GM19099 (cell line): ENCODE data around the gene CFAP97.

ENCODE experiments used
- POLR2A ChIP-seq: IDR thresholded peaks from 3 replicates; pipeline ENCODE4 v1.6.1; 2011; ENCODE audit warnings: low read depth; ENCODE audit not compliant: insufficient read length; ENCODE audit errors: extremely low read depth

Gene CFAP97

DNA sequence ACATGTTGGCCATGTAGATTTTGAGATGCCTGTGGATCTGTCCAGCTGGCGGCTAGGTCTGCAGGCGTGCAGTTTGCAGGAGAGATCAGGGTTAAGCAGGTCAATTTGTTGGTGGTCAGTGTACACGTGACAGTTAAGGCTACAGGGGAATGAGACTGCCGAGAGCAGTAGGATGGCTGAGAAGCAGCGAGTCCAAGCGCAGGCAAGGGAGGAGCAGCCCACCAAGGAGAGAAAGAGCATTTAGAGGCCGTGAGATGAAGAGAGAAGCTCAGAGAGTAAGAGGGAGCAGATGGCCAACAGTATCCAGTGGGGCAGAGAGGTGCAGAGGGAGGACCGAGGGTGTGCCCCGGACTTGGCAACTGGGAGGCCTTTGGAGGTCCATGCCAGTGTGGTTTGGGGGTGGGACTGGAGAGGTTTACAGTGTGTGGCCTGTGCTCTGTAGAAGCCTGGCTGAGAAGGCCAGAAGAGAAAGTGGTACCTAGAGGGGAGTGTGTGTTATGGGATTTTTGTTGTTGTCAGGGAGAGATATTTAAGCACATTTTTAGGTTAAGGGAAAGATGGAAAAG, 24.0 kb upstream of the CFAP97 start:
- no peak for TF ChIP-seq POLR2A

DNA sequence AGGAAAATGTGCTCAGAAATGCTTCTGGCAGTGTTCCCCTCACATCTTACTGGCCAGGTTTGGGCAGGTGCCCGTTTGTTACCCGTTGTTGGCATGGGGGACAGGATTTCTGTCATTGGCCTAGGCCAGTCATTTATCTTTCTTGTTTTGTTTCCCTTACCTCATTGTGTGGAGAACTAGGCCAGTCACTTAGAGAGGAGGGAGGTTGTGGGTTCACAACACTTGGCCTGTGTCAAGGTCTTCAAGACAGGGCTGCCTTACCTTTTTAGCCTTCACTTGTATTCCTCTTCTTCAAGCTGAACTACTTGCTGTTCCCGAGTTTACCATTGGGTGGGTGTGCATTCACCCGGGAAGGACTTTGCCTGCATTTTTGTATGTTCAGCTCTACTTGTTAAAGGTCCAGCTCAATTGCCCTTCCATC, 23.3 kb upstream of the CFAP97 start:
- TF ChIP-seq POLR2A: no peak

DNA sequence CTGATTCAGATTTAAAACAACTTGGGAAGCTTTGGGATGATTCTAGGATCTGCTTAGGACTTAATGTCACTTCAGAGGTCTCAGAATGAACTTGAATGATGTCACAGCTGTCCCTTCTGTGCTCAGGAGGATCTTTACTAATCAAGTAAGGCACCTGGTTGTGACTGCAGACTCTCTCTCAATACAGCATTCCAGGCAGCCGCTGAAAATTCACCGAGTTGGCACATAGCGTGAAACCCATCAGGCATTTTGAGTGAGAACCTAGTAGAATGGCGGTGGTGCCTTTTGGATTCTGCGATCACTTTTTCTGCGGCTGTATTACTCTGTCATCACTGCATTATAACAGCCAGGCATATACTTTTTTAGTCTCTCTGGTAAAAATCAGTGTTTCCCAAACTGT, 22.1 kb upstream of the CFAP97 start:
- no peak for TF ChIP-seq POLR2A

- no peak for TF ChIP-seq POLR2A
Measured at GRCh38 chr4:185224597-185224996, 20.8 kb upstream of the CFAP97 start.

- TF ChIP-seq POLR2A: no peak
Measured at GRCh38 chr4:185222598-185222997, 18.8 kb upstream of the CFAP97 start.

GRCh38 chr4:185221912-185222311, 18.1 kb upstream of the CFAP97 start:
- TF ChIP-seq POLR2A: no peak

DNA sequence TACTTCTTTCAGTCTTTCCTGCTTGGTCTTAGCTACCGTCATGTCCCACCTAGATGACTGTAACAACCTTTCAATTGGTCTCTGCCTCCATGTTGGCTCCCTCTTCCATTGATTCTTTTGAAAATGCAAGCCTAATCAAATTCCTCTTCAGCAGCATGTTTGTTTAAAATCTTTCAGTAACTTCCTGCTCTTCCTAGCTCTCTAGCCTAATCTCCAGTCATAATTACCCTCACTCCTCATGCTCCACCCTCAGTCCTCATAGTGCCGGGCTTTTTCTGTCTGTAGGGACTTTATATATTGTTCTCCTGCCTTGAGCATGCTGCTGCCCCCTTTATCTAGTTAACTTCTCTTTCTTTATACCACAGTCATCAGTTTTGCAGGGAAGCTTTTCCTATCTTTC, 17.7 kb upstream of the CFAP97 start:
- TF ChIP-seq POLR2A: no peak

DNA sequence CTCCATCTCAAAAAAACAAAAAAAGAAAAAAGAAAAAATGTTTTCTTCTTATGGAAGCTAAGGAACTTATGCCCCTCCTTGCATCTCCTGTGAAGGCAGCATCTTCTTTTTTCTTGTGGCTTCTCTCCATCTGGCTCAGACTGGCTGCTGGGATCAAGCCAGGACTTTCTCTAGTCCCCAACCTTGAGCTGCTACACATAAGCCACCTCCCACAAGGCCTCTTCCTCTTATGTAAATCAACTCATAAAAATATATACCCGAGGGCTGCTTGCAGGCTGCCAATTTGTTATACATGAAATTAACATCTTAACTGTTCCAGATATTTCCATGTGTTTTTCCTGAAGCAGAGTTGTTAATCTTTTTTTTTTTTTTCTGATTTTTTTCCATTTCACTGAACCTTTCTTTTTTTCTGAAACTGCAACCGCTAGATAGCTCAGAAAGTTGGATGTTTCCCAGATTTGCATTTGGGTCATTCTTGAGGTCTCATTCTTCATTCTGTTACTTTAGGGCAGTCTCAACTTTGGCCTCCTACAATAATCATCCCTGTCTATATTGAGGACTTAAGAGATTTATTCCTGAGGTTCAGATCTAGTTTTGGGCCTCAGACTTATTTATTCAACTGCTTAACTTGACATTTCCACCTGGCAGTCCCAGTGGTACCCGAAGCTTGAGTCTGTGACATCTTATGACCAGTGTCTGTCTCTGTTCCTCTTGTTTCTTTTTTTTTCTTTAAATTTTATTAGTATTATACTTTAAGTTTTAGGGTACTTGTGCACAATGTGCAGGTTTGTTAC, 15.9 kb upstream of the CFAP97 start:
- no peak for TF ChIP-seq POLR2A

- no peak for TF ChIP-seq POLR2A
Measured at GRCh38 chr4:185218312-185218711, 14.5 kb upstream of the CFAP97 start.

DNA sequence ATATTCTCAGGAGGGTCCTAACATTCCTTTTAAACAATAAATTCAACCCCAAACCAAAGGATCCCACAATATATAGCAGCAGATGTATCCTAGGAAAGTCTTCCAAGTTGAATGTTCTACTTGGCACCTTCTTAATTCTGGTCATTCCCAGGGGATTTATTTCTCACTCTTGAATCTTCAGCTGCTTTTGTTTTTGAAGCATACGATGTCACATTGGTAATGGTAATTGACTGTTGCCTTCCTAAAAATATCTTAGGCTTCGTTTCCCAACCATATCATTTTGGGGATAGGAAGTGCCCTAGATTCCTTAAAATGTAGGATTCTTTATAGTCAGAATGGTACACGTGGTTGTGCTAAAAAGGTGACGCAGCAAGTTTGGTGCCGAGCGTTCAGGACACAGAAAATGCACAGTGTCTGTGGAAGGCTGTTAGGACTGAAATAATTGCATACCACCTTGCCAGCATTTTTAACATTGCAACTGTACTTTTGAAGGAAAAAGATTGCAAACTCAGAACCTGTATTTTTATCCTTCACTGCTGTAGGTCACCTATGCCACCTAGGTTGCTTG, 13.7 kb upstream of the CFAP97 start:
- no peak for TF ChIP-seq POLR2A

DNA sequence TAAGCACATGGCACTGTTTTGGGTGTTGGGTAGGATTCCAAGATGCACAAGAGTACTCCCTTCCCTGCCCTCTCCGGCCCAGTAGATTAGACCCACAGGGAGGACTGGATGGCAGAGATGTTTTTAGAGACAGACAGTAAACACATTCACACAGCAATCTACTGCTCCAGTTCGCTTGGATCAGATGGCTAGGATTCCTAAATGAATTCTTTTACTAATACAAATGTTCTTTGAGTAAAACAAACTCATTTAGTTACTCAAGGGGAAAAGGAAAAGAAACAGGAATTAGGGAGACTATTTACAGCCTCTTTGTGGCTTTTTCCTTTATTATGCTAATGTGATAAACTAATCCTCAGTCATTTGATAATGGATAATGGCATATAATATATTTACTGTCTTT, 11.5 kb upstream of the CFAP97 start:
- TF ChIP-seq POLR2A: no peak

DNA sequence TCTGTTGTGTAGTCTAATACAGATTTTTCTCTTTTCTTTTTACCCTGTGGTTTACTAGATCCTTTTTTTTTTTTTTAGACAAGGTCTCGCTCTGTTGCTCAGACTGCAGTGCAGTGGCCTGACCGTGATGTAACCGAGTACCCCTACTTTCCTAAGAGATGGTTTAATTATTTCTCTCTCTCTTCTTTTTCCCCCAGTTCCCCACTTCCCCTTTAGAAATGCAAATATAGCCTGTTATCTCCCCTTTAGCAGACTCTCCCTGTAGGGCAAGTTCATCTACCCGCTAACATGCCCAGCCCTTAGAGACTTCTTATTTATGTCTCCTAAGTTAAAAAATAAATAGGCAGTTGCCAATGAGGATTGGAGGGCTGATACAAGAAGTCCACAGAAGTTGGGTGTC, 10.1 kb upstream of the CFAP97 start:
- TF ChIP-seq POLR2A: peak; percentile 22

GRCh38 chr4:185212581-185212980, 8.8 kb upstream of the CFAP97 start:
- no peak for TF ChIP-seq POLR2A

DNA sequence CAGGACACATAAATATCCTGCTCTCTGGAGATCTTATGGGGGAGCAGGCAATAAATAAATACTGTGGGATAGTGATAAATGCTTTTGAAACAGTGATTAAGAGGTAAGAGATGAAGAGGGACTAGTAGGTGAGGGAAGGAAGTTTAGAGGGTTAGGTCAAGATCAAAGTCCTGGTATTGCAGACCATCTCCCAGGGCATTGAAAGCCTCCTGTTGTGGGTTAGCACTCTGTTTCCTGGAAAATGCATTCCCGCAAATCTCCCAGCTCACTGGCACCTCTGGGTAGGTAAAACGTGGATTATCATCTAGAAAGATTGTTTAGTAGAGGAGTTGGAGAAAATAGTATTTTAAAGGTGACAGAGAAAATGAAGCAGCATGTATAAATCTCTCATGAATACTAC, 7.8 kb upstream of the CFAP97 start:
- no peak for TF ChIP-seq POLR2A

DNA sequence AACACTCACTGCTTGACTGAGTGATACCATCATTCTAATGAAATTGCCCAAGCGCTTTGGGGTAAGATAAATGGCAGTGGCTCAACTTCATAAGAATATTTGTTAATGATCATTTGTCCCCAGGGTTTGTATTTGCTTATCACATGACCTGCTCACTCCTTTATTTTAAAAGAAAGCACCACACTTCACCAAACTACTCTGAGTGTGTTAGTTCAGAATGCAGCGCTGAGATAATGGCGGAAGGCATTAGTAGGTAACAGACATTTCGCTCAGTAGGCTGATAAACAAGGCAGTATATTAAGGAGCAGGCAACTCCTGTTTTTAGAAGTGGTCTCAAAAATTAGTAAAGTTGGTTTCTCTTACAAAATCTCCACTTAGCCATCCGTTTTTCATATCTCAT, 7.2 kb upstream of the CFAP97 start:
- peak; percentile 20 for TF ChIP-seq POLR2A

DNA sequence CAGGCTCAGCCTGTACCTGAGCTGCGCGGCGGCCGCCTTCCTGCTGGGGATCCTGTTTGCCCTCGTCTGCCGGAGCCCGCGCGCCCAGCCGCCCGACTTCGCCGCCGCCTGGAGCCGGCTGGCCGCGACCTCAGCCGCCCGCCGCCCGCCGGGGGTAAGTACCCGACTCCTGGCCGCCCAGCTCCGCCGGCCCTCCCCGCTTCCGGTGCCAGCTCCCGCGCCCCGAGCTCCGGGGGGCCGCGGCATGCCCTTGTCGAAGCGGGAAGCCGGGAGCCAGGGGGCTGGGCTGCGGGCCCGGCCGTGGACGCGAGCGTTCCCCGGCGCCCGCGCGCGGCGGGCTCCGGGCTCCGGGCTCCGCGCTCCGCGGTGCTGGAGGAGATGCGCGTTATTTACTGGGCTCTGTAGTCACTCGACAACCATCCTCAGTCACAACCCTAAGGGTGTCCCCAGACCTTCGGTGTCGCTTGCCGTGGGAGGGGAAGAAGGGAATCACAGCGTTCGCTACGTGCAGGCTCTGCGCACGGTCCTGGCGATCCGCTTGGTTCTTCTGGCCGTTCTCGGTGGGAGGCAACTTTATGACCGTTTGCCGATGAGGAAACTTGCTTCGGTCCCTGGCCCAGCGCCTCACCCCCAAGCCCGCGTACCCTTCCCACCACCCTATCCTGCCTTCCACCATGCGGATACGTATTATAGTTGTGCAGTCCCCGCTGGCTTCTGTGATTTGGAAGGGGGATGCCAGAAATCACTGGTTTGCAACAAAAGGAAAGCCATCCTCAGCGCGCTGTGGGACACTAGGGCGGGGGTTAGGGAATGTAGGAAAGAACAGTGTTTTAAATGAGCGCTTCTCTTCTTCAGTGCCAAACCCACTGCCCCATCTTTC, 6.5 kb upstream of the CFAP97 start:
- TF ChIP-seq POLR2A: peak; percentile 30
